Heart left ventricle (tissue), 13 donors: ENCODE results near the gene AFAP1.

Source experiments
- CTCF ChIP-seq, 12 donors: fragments of 200-600 bp; sonication (generic) in 4 of 12; IDR thresholded peaks; one replicate each; pipeline versions ENCODE4 v1.5.0 to v1.8.0; 2018 to 2022; ENCODE audit warnings: antibody characterized with exemption in 12 of 12, mild to moderate bottlenecking in 5 of 12
- POLR2A ChIP-seq, 2 donors: fragments of 450-650 bp; IDR thresholded peaks; one replicate each; pipeline ENCODE4 v1.6.1; 2017; ENCODE audit warnings: antibody characterized with exemption in 2 of 2, mild to moderate bottlenecking in 2 of 2, moderate library complexity in 2 of 2
- donor health status: ischemic (EF 13 %, LVEDD 7.1; RV severe dilation, severe dysfunction).
- donor health status: DM: no; HTN: yes; CAD: no.
- donor health status: DM: no; HTN: no; CAD: no.
- donor health status: ischemic (EF 25% LVEDD 6.9; RV normal size, moderate dysfunction).
- donor health status: ischemic (EF 25% LVEDD 5.7; RV mildly dilated, moderate dysfunction).
- donor health status: ischemic (EF 35%, LVEDD 5.7; RV mildly dilated, moderate dysfunction).
- donor health status: nonischemic (EF 11% LVEDD 7.7; RV severe dilation, severe dysfunction).
- donor health status: DM: yes; HTN: yes; CAD: no.
- donor health status: PGD.
- donor health status: ischemic (EF 29% LVEDD 5.4; RV normal size, mild dysfunction).
- donor health status: nonischemic (EF 23%, LVEDD 6.1; RV moderate dilation, normal function).

- no peak for TF ChIP-seq POLR2A (IDR thresholded peaks at IDR 0.05)
- TF ChIP-seq CTCF (IDR thresholded peaks at IDR 0.05): no peak
Observed at GRCh38 chr4:7820031-7820818, 119.4 kb downstream of the AFAP1 start.
